HG03460 (cell line): ENCODE data around the gene LRRC4C.
"Not testable (repeated sequence)": the region's sequence is repeated elsewhere in the genome, so short reads cannot be mapped to it uniquely, and the experiment has no call there.

Experiments used
- ATAC-seq: cut with Tn5 transposase; IDR thresholded peaks from one replicate; pipeline ENCODE4 v1.9.1; 2021; ENCODE audit not compliant: unreplicated experiment

LRRC4C gene

DNA sequence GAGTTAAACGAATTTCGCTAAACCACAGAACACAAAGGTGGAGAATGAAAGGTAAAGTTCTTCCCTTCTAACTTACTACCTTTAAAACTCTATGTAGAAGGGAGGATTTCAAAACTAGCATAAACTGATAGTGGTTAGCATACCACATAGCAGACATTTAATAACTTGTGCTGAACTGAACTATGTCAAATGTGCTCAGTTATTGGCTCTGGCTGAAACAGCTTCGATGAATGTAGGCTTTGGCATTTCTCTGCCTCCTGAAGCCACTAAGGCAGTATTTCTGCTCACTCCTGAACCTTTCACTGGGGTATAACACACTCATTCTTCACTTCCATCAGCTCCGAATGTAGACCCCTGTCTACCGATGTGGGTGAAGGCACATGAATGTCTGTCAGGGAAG, 1188.1 kb downstream of the LRRC4C start:
- ATAC-seq: no peak

DNA sequence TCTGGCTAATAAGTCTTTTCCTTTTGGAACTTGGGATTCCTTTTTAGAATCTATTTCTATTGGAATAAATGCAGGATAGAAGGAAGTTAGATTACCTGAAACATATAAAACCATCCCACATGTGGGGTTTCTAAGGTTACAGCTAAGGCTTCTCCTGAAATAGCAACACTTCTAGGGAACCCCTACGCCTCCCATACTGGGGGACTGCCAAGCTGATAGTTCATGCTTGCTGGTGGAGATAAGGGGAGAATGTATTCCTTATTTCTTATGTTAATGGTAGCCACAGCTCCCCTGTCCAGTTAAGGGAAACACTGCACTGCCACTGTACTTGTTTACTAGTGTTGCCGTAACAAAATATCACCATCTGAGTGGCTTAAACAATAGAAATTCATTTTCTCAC, 1189.6 kb downstream of the LRRC4C start:
- ATAC-seq: no peak

DNA sequence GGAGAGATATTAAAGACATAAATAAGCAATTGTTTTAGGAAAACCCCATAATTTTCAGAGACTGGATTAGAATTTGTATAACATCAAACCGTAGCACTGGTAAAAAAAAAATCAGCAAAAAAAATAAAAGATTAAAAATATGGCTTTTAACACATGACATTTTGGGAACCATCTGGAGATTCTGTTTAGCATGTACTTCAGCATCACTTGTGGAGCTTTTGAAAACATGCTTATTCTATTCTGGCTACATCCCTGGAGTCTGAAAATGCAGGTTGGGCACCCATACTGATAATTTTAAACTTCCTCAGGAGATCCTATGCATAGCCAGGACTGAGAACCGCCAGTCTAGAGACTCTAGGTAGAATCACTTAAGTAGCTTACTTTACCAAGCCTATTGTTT, 1190.9 kb downstream of the LRRC4C start:
- ATAC-seq: no peak

DNA sequence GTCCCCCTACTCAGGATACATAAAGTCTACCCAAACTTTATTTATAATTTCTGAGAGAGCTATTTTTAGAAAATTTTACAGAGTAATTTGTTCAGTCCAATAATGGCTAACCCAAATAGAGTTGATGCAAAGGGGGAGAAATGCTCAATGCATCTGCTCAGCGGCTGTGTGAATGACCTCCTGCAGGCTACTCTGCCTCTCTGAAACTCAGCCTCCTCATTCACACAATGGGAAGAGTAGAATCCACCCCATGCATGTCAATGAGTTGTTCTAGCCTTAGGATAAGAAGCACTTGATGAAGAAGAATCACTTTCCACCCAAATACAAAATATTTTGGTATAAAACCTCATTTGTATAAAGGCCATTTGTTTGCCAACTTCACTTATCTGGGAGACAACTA, 1204.0 kb downstream of the LRRC4C start:
- no peak for ATAC-seq

DNA sequence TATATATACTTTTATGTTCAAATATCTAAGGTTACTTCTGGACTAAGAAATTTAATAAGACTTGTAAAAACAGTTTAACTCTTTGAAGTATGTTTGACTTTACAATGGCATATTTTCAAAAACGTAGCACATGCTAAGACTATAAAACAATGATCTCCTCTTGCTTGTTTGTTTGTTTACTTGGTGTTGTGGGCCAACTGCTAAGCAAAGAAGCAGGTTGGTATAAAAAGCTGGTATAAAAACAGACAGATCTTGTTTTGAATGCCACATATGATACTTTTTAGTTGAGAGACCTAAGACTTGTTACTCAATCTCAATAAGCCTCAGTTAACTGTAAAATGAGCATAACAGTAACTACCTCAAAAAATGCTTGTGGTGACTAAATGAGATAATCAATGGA, 1206.3 kb downstream of the LRRC4C start:
- ATAC-seq: no peak

DNA sequence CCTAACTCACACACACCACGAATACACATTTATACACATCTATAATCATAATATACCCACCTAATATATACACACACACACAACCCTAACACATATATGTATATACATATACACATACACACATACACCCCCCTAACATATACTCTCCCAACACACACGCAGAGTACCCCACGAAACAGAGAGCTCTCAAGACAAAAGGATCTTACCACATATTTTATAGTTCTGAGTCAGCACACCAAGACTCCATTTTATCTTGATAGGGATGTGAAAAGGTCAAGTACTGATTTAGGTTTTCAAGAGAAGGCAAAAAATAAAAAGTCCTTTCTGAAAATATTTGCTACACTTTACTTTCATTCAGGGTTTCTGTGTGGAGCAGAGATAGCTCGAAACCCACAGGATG, 1207.2 kb downstream of the LRRC4C start:
- ATAC-seq: no peak

DNA sequence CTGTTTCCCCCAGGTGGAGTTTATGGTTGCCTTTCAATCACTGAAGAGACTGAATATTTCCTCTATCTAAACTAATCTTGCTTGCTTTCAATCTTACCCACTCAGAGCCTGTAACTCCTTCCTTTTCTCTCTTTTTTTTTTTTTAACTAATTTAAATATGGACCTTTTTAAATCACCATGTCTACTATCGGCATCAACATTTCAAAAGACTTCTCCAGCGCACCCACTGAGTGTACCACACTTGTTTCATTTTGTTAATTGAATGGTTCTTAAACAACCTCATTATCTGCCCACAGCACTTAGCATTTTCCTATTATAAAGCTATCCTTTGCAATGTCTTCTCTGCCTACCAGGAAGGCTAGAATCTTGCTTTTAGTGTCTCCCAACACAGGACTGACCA, 1212.5 kb downstream of the LRRC4C start:
- ATAC-seq: no peak

DNA sequence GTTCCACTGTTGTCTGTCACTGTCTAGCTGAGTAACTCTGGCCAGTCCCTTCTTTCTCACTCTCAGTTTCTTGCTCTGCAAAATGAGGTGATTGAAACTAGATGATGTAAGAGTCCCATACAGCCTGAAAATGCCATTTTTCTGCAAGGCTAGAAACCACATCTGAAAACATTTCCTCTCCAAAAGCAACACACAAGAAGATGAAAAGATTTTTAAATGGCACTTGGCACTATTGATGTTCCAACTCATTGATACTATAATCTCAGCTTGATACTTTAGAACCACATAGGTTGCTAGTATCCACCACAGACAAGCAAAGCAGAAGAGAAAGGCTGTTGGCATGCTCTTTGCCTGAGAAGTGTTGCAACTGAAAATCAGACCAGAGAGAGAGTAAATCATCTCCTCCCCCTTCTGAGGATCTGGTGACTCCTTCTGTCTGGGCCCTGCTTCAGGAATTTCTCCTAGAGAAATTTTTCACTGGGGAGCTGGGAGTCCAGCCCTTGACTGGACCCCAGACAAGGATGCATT, 1217.9 kb downstream of the LRRC4C start:
- peak; percentile 97 for ATAC-seq

DNA sequence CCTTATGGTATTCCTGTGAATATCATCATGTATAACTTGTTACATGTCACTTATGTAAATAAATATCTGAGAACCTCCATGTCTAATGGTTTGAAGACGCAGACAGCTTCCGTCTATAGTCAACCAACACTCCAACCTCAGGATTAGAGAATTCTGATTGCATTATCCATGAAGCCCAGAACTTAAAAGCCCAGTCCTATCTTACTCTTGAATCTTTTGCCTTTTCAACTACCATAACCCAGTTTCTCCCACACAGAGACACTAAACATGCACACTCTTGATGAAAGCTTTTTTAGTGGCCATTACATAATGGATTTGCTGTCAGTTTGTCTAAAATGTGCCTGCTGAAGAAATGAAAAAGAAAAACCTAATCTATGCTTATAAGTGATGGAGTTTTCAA, 1219.2 kb downstream of the LRRC4C start:
- no peak for ATAC-seq

DNA sequence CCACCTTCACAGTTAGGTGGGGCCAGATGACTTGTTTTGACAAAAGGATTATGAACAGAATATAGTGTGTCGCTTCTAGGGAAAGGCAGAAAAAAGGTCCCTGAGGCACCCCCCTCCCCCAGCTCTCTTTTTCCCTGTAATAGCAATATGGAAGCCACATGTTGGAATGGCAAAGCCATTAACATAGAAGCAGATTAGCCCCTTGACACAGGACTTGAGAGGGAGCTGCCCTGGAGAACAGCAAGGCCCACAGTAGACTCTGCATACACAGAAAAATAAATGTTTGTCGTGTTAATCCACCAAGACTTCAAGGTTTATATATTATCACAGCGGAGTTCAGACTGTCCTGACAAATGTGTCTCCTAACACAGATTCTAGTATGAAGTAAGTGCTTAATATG, 1222.9 kb downstream of the LRRC4C start:
- ATAC-seq: no peak

DNA sequence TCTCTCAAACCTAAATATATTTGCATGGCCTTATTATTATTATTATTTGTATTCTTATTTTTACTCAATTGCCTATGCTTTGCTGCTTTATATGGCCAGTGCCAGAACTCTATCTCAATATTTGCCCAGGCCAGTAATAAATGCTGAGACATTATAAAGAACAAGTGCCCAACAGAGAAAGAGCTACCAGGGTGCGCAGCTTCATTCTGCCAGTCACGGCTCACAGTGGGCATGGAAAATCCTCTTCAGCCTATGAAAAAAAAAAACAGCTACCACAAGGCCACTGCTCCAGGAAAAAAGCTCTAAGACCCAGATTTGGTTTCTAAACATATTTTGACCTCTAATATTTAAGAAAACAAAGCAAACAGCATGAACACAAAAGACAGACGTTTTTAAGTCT, 1223.6 kb downstream of the LRRC4C start:
- ATAC-seq: no peak

DNA sequence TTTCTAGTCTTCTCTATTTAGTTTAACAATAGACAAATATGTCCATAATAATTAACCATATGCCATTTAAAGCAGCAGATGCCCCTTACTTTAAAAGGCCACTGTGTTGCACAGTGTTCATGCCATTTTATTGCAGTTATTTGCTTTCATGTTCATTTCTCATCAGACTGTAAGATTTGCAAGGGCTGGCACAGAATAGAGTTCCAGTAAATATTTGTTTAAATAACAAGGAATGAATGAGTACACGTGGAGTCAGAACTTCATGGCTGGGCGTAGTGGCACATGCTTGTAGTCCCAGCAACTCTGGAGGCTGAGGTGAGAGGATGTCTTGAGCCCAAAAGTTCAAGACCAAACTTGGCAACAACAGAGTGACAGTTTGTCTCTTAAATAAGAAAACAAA, 1228.6 kb downstream of the LRRC4C start:
- no peak for ATAC-seq

DNA sequence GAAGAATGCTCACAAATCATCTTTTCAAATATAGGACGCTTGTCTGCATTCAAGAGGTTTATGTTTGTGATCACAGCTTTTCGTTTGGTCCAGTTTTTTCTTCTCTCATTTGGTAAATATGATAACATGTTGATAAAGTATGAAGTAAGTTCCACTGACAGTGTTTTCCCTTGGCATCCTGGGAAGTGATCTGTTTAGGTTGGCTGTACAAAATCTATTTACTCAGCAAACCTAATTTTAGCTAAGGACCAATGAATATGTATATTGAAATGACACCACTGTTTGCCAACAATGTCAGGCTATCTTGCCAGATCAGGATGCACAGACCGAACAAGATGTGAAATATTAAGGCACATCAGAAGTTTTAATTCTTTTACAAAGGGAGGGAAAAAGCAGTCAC, 1230.8 kb downstream of the LRRC4C start:
- ATAC-seq: no peak

DNA sequence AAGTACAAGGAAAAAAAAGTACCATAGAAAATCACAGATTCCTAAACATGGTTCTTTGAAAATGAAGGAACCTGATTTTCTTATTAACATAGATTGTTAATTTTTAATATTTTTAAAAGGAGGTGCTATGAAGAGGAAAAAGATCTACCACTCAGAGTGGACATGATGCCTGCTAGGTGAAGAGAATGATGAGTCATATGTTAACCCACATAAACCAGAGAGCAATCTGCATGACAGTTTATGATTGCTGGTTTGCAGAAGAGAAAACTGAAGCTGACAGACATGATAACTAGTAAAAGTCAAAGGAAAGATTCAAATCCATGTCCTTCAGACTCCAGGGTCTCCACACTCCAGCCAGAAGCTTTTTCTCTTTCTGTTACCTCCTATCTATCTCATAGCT, 1231.7 kb downstream of the LRRC4C start:
- ATAC-seq: peak; percentile 85

DNA sequence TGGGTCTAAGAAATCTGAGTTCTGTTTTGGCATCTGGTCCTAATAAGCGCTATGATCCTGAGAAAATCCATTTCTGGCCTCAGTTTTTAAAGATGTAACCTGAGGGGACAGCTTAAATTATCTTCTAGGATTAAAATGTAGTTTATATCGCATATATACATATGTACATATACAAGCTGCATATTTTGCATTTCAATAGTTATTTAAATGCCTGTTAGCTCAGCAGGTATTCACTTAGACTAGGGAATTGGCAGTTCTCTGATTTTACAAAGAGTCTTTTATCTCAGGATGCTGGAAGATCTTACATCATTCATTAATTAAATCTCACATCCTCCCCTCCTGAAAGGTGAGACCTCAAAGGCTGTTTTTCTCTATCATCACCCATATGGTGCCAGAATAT, 1232.8 kb downstream of the LRRC4C start:
- no peak for ATAC-seq

DNA sequence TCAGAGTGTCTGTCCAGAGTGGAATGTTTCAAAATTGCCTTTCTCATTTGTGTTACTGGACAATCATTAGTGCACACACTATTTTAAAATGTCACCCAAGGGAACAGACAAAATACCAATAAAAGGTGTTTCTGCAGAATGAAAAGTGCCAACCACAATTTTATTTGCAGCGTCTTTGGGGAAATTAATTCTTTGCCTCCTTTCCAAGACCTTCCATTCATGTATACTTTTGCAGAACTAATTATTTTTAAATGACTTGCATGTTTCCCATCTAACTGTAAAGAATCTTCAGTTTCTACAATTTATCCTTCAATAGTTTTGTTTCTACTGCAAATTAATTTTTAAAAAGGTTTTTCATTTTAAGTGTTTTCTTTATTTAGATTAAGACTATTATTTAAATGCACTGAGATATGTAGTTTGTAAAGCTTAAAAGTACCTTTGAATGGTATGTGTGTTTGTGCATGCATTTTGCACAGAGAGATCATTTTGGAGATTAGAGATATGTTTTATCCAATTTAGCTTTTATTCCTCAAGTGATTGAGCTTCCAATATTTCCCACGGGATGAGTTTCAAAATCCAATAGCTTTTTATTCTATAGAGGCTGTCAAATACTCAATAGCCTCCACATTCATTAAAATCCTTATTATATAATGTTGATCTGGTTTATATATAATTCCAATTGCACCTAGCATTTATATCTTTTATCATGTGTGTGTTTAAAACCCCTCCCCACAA, 1235.7 kb downstream of the LRRC4C start:
- ATAC-seq: no peak

DNA sequence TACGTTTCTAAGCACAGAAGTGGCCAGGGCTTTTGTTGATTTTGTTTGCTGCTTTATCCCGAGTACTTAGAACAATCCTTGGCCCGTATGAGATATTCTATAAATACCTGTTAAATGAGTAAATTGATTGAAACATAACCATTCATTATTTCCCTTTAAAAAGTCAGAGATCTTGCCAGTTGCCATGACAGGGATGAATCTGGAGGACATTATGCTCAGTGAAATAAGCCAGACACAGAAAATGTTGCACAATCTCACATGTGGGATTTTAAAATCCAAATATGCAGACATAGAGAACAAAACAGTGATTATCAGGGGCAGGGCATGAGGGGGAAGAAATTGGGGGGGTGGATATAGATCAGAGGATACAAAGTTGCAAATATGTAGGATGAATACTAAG, 1240.1 kb downstream of the LRRC4C start:
- ATAC-seq: no peak

DNA sequence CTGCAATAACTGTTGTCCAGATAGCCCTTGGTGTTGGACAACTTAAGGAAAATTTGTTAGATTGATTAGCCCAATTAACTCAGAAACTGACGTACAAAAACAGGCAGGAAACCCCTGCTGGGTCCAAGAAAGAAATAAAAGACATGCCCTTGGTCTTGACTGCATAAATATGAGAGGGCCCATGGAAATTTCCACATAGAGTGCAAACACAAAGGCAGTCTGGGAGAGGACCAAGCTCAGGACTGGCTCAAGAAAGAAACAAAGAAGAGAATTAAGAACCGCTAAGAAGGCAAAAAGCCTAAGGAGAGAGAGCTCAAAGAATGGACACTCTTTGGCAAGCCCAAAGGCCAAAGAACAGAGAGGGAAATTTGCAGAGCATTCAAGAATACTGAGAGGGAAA, 1243.9 kb downstream of the LRRC4C start:
- ATAC-seq: no peak

DNA sequence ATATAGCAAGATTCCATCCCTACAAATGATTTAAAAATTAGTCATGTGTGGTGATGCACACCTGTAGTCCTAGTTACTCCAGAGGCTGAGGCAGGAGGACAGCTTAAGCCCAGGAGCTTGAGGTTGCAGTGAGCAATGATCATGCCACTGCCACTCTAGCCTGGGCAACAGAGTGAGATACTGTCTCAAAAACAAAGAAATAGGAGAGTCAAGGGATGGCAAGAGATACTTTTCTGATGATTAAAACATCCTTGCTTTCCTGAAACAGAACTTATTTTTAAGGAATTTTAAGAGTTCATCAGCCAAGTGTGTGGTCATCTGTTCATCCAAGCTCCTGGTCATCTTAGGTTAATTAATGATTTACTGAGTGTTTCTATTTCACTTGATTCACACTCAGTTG, 1252.0 kb downstream of the LRRC4C start:
- ATAC-seq: no peak

DNA sequence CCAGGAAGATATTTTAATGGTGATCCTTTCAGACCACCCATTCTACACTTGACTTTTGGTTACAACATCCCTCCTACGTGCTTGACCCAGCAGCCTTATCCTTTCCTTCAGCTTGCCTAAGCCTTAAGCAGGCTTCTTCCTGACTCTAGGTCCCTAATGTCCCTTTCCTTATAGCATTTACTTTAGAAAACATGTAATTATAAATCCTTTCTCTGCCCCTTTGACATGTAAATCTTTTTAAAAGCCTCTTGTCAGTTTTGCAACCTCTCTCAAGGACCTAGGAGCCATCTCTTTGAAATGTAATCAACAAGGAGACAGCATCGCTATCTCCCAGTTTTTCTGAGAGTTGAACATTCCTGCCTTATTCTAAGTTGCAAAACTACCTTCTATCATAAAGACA, 1255.2 kb downstream of the LRRC4C start:
- ATAC-seq: no peak

DNA sequence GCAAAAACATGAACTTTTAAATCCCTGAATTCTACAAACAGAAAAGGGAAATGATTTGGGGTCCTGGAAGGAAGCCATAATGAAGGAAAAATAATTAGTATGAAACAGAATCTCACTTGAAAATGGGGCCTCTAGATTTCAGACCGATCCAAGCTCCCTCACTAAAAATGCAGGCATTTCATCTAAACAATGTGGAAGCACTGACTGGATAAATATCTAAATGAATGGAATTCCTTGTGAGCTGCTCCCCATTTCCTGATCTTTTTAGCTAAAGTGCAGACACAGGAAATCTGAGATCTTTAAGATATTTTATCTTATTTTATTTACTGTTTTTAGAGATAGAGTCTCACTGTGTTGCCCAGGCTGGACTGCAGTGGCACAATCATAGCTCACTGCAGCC, 1255.8 kb downstream of the LRRC4C start:
- ATAC-seq: no peak

DNA sequence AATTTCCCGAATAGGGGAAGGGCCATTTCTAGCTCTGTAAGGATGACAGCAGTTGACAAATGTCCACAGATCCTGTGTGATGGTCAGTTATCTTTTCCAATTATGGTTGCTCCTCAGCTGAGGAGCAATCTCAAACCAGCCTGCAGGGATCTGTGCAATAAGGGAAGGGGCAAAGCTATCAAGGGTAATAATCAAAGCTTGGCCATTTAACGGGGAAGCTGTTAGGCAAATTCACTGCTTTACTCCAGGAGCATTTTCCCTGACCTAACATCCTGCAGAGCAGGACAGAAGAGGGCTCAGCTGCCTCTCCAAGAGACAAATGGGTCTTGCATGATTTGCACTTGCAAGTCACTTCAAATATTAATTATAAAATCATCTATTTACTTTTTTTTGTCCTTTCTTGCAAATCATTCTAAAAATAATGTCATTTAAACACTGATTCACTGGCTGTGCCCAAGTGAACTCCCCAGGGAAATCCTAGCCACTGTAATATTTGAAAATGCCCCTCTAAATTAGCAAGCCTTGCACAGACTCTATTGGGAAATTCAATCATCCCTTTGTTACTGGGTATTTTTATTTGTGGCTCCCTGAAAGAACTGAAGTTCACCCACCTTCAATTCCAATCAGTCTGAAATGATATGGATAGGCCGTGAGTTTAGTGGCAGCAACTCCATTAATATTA, 1256.7 kb downstream of the LRRC4C start:
- ATAC-seq: no peak

DNA sequence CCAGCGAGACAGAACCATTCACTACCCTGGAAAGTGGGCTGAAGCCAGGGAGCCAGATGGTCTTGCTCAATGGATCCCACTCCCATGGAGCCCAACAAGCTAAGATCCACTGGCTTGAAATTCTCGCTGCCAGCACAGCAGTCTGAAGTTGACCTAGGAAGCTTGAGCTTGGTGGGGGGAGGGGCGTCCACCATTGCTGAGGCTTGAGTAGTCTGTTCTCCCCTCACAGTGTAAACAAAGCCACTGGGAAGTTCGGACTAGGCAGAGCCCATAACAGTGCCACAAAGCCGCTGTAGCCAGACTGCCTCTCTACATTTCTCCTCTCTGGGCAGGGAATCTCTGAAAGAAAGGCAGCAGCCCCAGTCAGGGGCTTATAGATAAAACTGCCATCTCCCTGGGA, 1266.9 kb downstream of the LRRC4C start:
- not testable (repeated sequence) for ATAC-seq
